Uterus (tissue), 2 donors: ENCODE measurements around the gene LRPPRC.

Experiments
- CTCF ChIP-seq, 4 experiments: fragments of 200-600 bp in 2 of 4; fragments of 450-650 bp in 2 of 4; sonication (generic) in 2 of 4; IDR thresholded peaks; one replicate each; pipeline ENCODE4 v1.5.1; 2016 to 2019; ENCODE audit warnings: antibody characterized with exemption in 4 of 4, mild to moderate bottlenecking in 2 of 4, moderate library complexity in 1 of 4
- POLR2A ChIP-seq, 2 donors: fragments of 450-650 bp; IDR thresholded peaks; one replicate each; pipeline ENCODE4 v1.6.1; 2016; ENCODE audit warnings: antibody characterized with exemption in 2 of 2, mild to moderate bottlenecking in 1 of 2, moderate library complexity in 1 of 2

- no peak for TF ChIP-seq CTCF (IDR thresholded peaks at IDR 0.05)
- no peak for TF ChIP-seq POLR2A (IDR thresholded peaks at IDR 0.05)
Observed at GRCh38 chr2:43958397-43959275, 37.2 kb downstream of the LRPPRC start.
